Thyroid gland (tissue), 4 donors: Measurements from ENCODE around the gene FNDC11. TPM values are rescaled to one million over a fixed set of nuclear protein-coding genes. Genes with fewer than 3 reads are reported as not detected.

ENCODE experiments used
- DNase-seq, 2 donors: peaks; one replicate each; pipeline ENCODE4 v3.0.0-alpha.2; 2019
- H3K27ac ChIP-seq, 3 donors: fragments of 200-600 bp; sonication (generic); 1 replicate in 2 of 3; 2 replicates in 1 of 3; pipeline ENCODE4 v1.5.1; 2016 to 2019; ENCODE audit warnings: mild to moderate bottlenecking in 1 of 3, moderate library complexity in 1 of 3
- H3K27me3 ChIP-seq: fragments of 200-600 bp; sonication (generic); one replicate; pipeline ENCODE4 v1.5.1; 2019
- H3K36me3 ChIP-seq, 2 donors: fragments of 200-600 bp; sonication (generic); one replicate each; pipeline ENCODE4 v1.5.1; 2016 to 2019
- H3K4me1 ChIP-seq, 2 donors: fragments of 200-600 bp; sonication (generic); one replicate each; pipeline ENCODE4 v1.5.1; 2017 to 2019
- H3K4me3 ChIP-seq, 3 donors: fragments of 200-600 bp; sonication (generic); replicated peaks in 1 of 3; 1 replicate in 2 of 3; 2 replicates in 1 of 3; pipeline ENCODE4 v1.5.1; 2016; ENCODE audit warnings: mild to moderate bottlenecking in 1 of 3
- H3K9me3 ChIP-seq: fragments of 200-600 bp; sonication (generic); one replicate; pipeline ENCODE4 v1.5.1; 2017
- CTCF ChIP-seq, 6 experiments: fragments of 200-600 bp in 3 of 6; fragments of 450-650 bp in 3 of 6; sonication (generic) in 3 of 6; IDR thresholded peaks; one replicate each; pipeline ENCODE4 v1.5.1; 2016 to 2019; ENCODE audit warnings: antibody characterized with exemption in 6 of 6, mild to moderate bottlenecking in 2 of 6, inconsistent platforms in 1 of 6, moderate library complexity in 1 of 6
- POLR2A ChIP-seq, 2 donors: fragments of 450-650 bp; IDR thresholded peaks; one replicate each; pipeline ENCODE4 v1.6.1; 2017; ENCODE audit warnings: antibody characterized with exemption in 2 of 2, mild to moderate bottlenecking in 2 of 2, moderate library complexity in 1 of 2
- WGBS, 2 donors: methylation state at CpG; one replicate each; pipeline ENCODE4 v1.1.5; 2017; 5-methylcytosine and 5-hydroxymethylcytosine counted together
- intact Hi-C: fragments of 100-400 bp; cut with DNase I; formaldehyde crosslinking; loops from one replicate; pipeline ENCODE4 v1.15.1; 2023
- total RNA-seq, 4 donors: library from RNA; depleted of rRNA; stranded (reverse); fragments of >200 nt; gene quantifications; one replicate each; pipeline ENCODE4 v1.2.3, GENCODE V29; 2016

Gene FNDC11
- total RNA-seq, 4 donors from 2014 or later: 0.39 to 0.89 (median 0.40) TPM; not detected in 1

GRCh38 chr20:63576311-63576710, 22.4 kb downstream of the FNDC11 start:
- H3K27me3 ChIP-seq: no peaks in the 10 kb centered on the region
- WGBS, 2 donors: 90% methylated on average over 7 of the region's 7 CpGs
- DNase-seq: no peak
- no peak overlapping the region for H3K27ac ChIP-seq
- H3K4me1 ChIP-seq: peaks cover 10 to 30% of the 10 kb centered on the region in 2 donors
- no peak for TF ChIP-seq POLR2A (IDR thresholded peaks at IDR 0.05)
- TF ChIP-seq CTCF (IDR thresholded peaks at IDR 0.05): no peak
- no peaks in the 10 kb centered on the region for H3K9me3 ChIP-seq
- no peaks in the 10 kb centered on the region for H3K36me3 ChIP-seq
- H3K4me3 ChIP-seq: no peak overlapping the region
- intact Hi-C loops: loop anchor here (10.0 kb wide), 1 partner anchor 68 kb away; no protein-coding TSS in a partner anchor

GRCh38 chr20:63577317-63577894, 23.4 kb downstream of the FNDC11 start:
- Histone ChIP-seq H3K4me1 (peaks cover 10 to 28% of the 10 kb centered on the region in 2 donors), H3K27ac (no peak overlapping the region), H3K9me3 (no peaks in the 10 kb centered on the region), H3K27me3 (no peaks in the 10 kb centered on the region), H3K4me3 (no peak overlapping the region), H3K36me3 (no peaks in the 10 kb centered on the region)
- intact Hi-C loops: loop anchor here (10.0 kb wide), 1 partner anchor 67 kb away; no protein-coding TSS in a partner anchor
- WGBS, 2 donors: 46 to 62% methylated on average over 18 to 19 of the region's 19 CpGs
- DNase-seq: peak; percentile 85 to 90
- TF ChIP-seq POLR2A (IDR thresholded peaks at IDR 0.05) (no peak), CTCF (IDR thresholded peaks at IDR 0.05) (no peak)

GRCh38 chr20:63578224-63579016, 24.5 kb downstream of the FNDC11 start:
- Histone ChIP-seq H3K4me1 (peaks cover 3 to 18% of the 10 kb centered on the region in 2 donors), H3K36me3 (no peaks in the 10 kb centered on the region), H3K9me3 (no peaks in the 10 kb centered on the region), H3K27ac (no peak overlapping the region), H3K4me3 (no peak overlapping the region), H3K27me3 (no peaks in the 10 kb centered on the region)
- intact Hi-C loops: loop anchor here (10.0 kb wide), 1 partner anchor 66 kb away; no protein-coding TSS in a partner anchor
- no peak for DNase-seq
- 83 to 89% methylated on average over 23 to 25 of the region's 26 CpGs for WGBS, 2 donors
- TF ChIP-seq CTCF (IDR thresholded peaks at IDR 0.05): no peak
- TF ChIP-seq POLR2A (IDR thresholded peaks at IDR 0.05): no peak

GRCh38 chr20:63579017-63579694, 25.2 kb downstream of the FNDC11 start:
- Histone ChIP-seq H3K9me3 (no peaks in the 10 kb centered on the region), H3K4me3 (no peak overlapping the region), H3K36me3 (no peaks in the 10 kb centered on the region), H3K4me1 (peaks cover 0 to 16% of the 10 kb centered on the region in 2 donors), H3K27ac (no peak overlapping the region), H3K27me3 (no peaks in the 10 kb centered on the region)
- WGBS, 2 donors: 81 to 88% methylated on average over 15 to 16 of the region's 19 CpGs
- DNase-seq: no peak
- no peak for TF ChIP-seq CTCF (IDR thresholded peaks at IDR 0.05)
- intact Hi-C loops: loop anchor here (10.0 kb wide), 1 partner anchor 66 kb away; no protein-coding TSS in a partner anchor
